Fibroblast of villous mesenchyme (primary cell): ENCODE data around the gene BAZ1B. TPM values are rescaled to one million over a fixed set of nuclear protein-coding genes. Genes with fewer than 3 reads are reported as not detected.

Source experiments
- DNase-seq: peaks from one replicate; pipeline ENCODE4 v3.0.0-alpha.2; 2010; ENCODE audit warnings: low read depth
- H3K4me3 ChIP-seq: 2 replicates; pipeline ENCODE4 v1.5.1; 2011; ENCODE audit warnings: low read depth, mild to moderate bottlenecking, low read length
- total RNA-seq: library from RNA; depleted of rRNA; stranded (reverse); fragments of >200 nt; gene quantifications from 2 replicates; pipeline ENCODE4 v1.2.3, GENCODE V29; 2012
- TF ChIP-seq, protein P1 (sequence below): IDR thresholded peaks from 2 replicates; pipeline ENCODE4 v1.5.1; 2012; ENCODE audit warnings: low read depth, mild to moderate bottlenecking, low read length; ENCODE audit not compliant: insufficient read depth

BAZ1B gene
- total RNA-seq, 1 donor: 64.3 TPM

DNA sequence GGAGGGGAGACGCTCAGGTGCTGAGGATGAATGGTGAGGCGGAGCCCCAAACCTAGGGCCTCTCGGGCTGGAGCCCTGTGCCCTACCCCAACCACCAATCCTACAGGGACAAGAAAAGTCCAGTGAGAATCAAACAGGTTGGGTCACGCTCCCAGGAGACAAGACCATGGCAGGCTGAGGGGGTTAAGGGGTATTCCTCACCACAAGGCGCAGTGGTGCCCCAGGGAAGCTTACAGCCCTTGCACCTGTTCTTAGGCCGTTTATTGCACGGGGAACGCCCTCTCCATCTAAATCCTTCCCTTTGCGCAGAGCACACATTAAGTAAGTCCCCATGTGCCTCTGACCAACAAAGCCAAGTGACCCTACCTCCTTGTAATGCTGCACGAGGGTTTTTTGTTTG lies 85.0 kb downstream of the BAZ1B start:
- DNase-seq: no peak
- TF ChIP-seq, protein P1, sequence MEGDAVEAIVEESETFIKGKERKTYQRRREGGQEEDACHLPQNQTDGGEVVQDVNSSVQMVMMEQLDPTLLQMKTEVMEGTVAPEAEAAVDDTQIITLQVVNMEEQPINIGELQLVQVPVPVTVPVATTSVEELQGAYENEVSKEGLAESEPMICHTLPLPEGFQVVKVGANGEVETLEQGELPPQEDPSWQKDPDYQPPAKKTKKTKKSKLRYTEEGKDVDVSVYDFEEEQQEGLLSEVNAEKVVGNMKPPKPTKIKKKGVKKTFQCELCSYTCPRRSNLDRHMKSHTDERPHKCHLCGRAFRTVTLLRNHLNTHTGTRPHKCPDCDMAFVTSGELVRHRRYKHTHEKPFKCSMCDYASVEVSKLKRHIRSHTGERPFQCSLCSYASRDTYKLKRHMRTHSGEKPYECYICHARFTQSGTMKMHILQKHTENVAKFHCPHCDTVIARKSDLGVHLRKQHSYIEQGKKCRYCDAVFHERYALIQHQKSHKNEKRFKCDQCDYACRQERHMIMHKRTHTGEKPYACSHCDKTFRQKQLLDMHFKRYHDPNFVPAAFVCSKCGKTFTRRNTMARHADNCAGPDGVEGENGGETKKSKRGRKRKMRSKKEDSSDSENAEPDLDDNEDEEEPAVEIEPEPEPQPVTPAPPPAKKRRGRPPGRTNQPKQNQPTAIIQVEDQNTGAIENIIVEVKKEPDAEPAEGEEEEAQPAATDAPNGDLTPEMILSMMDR: no peak
- H3K4me3 ChIP-seq: no peak overlapping the region

DNA sequence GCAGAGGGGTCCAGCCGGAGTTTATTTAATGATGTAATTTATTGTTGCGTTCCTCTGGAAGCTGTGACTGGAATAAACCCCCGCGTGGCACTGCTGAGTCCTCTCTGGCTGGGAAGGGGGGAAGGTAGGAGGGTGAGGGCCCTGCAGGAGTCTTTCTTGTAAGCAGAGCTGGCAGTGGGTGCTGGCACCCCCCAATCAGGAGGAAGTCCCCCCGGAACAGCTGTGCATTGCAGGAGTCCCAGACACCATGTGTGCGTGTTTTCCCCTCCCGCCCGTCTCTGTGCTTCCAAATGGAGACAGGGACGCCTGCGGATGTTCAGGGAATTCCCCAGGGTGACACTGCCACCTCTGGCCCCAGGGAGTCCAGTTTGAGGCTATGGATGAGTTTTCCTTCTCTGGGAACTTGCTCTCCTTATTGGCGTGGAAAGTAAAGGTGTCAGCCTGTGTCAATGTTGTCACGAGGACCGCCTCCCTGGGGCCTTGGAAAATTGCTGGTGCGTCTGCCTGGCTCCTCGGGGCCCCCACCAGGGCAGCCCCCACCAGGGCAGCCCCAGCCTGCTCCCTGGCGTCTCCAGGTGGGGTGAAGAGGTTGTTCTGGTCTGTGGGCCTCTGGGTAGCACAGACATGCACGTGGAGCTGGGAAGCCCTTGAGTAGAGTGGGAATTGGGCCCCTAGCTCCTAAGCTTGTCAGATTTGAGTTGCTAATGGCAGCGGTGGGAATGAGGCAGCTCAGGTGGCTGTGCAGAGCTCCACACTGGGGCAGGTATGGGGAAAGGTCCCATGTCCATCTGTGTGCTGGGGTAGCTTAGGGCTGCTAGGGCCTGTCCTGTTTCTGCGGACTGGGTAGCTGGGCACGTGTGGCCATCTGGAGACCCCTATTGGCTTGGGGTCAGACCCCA lies 85.8 kb downstream of the BAZ1B start:
- no peak for DNase-seq
- no peak overlapping the region for H3K4me3 ChIP-seq
- TF ChIP-seq, protein P1: no peak

DNA sequence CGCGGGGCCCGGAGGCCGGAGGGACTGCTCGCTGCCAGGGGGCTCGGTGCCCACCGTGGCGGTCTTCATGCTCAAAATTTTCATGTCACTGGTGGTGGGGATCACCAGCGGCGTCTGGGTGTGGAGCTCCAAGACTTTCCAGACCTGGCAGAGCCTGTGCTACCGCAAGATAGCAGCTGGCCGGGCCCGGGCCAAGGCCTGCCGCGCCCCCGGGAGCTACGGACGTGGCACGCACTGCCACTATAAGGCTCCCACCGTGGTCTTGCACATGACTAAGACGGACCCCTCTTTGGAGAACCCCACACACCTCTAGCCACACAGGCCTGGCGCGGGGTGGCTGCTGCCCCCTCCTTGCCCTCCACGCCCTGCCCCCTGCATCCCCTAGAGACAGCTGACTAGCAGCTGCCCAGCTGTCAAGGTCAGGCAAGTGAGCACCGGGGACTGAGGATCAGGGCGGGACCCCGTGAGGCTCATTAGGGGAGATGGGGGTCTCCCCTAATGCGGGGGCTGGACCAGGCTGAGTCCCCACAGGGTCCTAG lies 86.6 kb downstream of the BAZ1B start:
- TF ChIP-seq, protein P1: no peak
- no peak for DNase-seq
- no peak overlapping the region for H3K4me3 ChIP-seq

DNA sequence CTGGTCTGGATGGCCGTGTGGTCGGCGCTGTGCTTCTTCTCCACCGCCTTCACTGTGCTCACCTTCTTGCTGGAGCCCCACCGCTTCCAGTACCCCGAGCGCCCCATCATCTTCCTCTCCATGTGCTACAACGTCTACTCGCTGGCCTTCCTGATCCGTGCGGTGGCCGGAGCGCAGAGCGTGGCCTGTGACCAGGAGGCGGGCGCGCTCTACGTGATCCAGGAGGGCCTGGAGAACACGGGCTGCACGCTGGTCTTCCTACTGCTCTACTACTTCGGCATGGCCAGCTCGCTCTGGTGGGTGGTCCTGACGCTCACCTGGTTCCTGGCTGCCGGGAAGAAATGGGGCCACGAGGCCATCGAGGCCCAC lies 87.4 kb downstream of the BAZ1B start:
- DNase-seq: no peak

DNA sequence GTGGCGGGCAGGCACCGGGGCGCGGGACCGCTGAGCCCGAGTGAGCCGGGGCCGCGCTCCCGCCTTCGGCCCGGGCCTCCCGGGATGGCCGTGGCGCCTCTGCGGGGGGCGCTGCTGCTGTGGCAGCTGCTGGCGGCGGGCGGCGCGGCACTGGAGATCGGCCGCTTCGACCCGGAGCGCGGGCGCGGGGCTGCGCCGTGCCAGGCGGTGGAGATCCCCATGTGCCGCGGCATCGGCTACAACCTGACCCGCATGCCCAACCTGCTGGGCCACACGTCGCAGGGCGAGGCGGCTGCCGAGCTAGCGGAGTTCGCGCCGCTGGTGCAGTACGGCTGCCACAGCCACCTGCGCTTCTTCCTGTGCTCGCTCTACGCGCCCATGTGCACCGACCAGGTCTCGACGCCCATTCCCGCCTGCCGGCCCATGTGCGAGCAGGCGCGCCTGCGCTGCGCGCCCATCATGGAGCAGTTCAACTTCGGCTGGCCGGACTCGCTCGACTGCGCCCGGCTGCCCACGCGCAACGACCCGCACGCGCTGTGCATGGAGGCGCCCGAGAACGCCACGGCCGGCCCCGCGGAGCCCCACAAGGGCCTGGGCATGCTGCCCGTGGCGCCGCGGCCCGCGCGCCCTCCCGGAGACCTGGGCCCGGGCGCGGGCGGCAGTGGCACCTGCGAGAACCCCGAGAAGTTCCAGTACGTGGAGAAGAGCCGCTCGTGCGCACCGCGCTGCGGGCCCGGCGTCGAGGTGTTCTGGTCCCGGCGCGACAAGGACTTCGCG lies 88.0 kb downstream of the BAZ1B start:
- DNase-seq: no peak
- TF ChIP-seq, protein P1: no peak
- no peak overlapping the region for H3K4me3 ChIP-seq

More for the DNA sequence above, 87.4 kb downstream of the BAZ1B start:
- TF ChIP-seq, protein P1: no peak
- H3K4me3 ChIP-seq: no peak overlapping the region

DNA sequence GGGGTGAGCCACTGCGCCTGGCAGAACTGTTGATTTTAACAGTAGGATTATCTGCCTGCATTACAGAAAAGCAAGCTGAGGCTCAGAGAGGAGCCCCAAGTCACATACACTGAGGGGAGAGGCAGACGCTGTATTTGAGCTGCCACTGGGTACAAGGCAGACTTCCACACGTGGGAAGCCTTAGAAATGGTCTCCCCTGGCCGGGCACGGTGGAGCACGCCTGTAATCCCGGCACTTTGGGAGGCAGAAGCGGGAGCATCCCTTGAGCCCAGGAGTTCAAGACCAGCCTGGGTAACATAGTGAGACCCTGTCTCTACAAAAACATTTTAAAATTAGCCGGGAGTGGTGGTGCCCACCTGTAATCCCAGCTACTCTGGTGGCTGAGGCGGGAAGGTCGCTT lies 89.4 kb downstream of the BAZ1B start:
- H3K4me3 ChIP-seq: no peak overlapping the region
- TF ChIP-seq, protein P1: no peak
- DNase-seq: no peak
